Measurements from ENCODE around the gene SLC35F3.

- TF ChIP-seq CTCF (IDR thresholded peaks at IDR 0.05; ENCODE audit: insufficient read depth, low read depth, low read length), result no peak
- TF ChIP-seq EZH2 (IDR thresholded peaks at IDR 0.05; ENCODE audit: insufficient read depth, low read length), result no peak
Measured at GRCh38 chr1:234001817-234002216, 97.3 kb downstream of the SLC35F3 start.

Measured in astrocyte (in vitro differentiated cells and primary cell).